ENCODE measurements around the gene PDE1A.

- TF ChIP-seq REST (IDR thresholded peaks at IDR 0.05; ENCODE audit: insufficient read depth in 1 of 2, low read depth in 2 of 2, low read length in 2 of 2) (no peak), TAF1 (IDR thresholded peaks at IDR 0.05; ENCODE audit: borderline replicate concordance, insufficient read depth, low read length) (no peak)
Measured at GRCh38 chr2:182265718-182266117, 161.1 kb downstream of the PDE1A start.
